EH (cell line): ENCODE results near the gene SETD3.

ENCODE experiments used
- DNase-seq: peaks from one replicate; pipeline ENCODE4 v3.0.0-alpha.2; 2015; ENCODE audit warnings: low read depth

The SETD3 gene

DNA sequence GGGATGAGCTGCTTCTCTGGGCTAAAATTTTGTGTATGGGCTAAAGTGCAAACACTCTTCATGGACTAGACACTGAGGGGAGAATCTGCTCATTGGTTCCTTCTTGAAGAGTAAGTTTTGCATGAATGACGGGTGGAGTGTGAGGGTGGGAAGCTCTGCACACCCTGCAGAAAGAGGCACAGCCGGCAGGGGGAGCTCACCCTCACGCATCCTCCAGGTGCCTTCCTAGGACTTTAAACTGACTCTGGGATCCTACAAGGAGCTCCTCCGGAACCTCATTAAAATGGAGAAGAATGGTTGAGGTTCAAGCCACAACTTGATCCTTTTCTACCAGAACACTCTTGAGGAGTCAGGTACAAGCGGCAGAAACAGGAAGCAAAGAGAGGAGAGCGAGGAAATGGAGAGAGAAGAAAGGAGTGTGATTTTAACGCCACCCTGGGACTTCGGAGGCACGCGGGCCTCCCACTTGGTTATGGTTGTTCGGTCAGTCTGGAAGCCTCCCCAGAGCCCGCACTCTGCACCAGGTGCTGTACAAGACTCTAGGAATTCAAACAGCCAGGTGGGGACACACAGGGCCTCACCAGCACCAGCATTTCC, 87.5 kb downstream of the SETD3 start:
- DNase-seq = peak; percentile 44

DNA sequence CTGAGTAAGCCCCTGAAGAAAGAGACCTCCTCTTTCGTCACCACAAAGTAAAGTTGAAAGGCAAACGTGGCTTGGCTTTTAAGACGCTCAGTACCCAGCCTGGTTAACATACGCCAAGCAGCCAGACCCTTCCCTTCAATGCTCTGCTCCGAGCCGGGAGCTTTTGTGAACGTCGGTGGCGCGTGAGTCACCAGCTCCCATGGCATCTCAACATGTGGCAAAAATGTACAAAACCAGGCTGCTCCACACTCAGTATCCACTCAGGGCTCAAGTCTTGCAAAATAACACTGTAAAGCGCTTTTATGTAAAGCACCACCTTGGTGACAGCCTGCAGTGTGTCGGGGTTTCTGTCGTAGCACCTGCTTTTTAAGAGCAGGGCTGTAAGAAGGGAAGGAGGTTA, 89.0 kb downstream of the SETD3 start:
- peak; percentile 53 for DNase-seq

DNA sequence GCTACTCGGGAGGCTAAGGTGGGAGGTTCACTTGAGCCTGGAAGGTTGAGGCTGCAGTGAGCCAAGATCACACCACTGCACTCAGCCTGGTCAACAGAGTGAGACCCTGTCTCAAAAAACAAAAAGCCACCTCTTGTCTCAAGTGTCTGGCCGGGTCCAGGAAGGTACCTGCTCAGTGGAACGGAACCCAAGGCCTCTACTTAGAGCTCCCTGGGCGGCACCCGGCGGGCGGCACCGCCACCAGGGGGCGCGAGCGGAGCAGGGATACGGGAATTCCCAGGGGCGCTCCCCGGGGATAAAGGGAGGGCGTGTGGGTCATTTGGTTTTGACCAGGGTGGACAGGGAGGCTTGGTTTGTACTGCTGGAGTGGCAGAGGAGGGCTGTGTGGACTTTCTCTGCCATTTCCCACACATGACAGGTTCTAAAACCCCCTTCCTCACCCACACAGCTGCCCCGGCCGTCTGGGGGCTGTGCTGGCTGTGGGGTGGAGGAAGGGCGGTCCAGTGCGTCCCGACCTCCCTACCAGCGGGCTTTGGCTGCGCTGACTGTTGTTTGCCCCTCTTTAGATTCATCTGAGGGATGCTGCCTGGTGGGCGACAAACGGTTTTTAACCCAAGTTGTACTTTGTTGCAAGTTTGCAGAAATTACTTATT, 91.4 kb downstream of the SETD3 start:
- DNase-seq = peak; percentile 49

- no peak for DNase-seq
These were observed 92.4 kb downstream of the SETD3 start for GRCh38 chr14:99388286-99388685.

DNA sequence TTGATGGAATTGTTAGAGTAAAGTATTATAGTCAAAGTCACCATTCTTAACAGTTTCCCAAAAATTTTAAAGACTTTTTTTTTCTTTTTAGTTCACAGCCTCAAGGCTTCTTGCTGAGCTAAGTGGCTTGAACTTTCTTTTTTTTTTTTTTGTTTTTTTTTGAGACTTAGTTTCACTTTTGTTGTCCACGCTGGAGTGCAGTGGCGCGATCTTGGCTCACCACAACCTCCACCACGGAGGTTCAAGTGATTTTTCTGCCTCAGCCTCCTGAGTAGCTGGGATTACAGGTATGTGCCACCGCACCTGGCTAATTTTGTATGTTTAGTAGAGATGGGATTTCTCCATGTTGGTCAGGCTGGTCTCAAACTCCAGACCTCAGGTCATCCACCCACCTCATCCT, 92.8 kb downstream of the SETD3 start:
- DNase-seq = peak; percentile 4

- DNase-seq = no peak
These were observed 95.9 kb downstream of the SETD3 start for GRCh38 chr14:99384450-99385417.

GRCh38 chr14:99383472-99384449, 96.9 kb downstream of the SETD3 start:
- DNase-seq = no peak

DNA sequence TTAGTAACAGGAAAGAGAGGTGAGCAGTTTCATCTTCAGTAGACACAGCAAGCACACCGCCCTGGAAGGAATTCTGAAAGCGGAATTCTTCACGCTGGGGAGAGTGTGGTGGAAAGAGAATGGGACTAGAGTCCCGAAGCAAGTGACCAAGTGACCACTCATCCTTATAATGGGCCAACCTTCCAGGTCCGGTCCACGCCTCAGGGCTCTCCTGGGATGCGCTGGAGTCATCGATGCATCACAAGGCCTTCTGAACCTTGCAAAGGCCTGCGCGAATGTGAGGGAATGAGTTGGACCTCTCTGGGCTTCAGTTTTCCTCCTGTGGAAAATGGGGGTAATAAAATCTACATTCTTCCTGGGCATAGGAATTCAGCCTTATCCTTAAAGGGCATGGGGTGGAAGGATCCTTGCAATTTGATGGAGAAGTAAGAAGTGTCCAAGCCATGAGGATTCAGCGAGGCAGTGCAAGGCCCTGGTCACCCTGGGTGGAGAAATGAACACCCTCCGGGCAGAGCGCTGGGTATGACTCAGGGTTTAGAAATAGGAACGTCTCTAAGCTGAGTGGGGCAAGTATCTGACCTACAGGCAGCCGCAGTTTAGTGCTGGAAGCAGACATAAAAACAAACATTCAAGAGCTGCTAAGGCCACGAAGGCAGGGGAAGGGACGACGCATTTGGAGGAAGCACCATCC, 97.7 kb downstream of the SETD3 start:
- DNase-seq = peak; percentile 79

- no peak for DNase-seq
These were observed 98.6 kb downstream of the SETD3 start for GRCh38 chr14:99382071-99382470.

DNA sequence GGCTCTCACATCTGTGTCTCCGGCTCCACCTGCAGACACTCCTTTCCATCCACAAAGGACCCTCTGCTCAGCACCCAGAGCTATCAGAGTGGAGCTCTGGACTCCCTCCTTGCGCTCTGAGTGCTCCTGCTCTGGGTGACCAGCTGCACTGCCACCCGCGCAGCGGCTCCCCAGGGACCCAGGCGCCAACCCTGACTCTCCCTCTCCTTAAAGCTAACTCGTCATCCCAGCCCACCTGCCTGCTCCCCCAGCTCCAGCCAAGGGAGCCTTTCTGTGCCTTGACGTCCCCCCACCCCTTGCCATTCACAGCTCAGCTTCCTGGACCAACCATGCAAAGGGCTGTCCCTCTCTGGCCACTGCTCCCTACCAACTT, 99.0 kb downstream of the SETD3 start:
- no peak for DNase-seq

GRCh38 chr14:99380991-99381687, 99.5 kb downstream of the SETD3 start:
- DNase-seq = no peak

- DNase-seq = no peak
These were observed 100.3 kb downstream of the SETD3 start for GRCh38 chr14:99380402-99380801.

DNA sequence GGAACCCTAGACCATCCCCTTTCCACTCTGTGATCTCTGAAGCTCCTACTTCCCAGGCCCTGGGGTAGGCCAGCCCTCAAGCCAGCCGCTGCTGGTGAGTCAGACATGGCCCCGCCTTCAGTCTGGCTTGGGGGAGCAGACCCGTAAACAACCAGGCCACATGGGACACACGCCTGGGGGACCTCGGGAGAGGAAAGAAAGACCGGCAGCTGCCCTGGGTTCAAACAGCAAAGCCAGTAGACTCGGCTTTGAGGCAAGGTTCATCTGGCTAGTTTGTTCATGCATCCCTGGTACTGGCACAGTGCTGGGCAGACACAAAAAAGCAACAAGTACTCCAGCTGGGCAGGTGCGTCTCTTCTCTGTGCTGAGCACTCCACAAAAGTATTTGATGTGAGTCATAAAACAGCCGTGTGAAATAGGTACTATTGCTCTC, 101.9 kb downstream of the SETD3 start:
- DNase-seq = peak; percentile 55

- no peak for DNase-seq
These were observed 102.7 kb downstream of the SETD3 start for GRCh38 chr14:99377951-99378350.

DNA sequence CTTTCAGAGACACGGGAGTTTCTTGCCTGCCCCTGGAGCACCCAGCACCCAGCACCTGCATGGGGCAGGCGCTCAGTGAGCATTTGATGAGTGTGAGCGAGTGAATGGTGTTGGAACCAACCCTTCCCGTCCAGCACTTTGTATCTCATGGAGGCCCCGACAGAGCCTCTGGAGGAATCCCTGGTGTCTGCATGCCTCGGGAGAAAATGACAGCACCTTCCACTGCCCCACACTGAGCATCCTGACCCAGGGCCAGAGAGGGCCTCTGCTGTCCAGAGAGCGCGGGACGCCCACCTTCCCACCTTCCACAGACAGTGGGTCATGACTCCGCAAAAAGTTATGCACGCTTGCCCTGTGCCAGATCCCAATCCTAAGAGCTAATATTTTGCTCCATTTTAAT, 105.7 kb downstream of the SETD3 start:
- DNase-seq = no peak

GRCh38 chr14:99363616-99364290, 116.9 kb downstream of the SETD3 start:
- DNase-seq = no peak

DNA sequence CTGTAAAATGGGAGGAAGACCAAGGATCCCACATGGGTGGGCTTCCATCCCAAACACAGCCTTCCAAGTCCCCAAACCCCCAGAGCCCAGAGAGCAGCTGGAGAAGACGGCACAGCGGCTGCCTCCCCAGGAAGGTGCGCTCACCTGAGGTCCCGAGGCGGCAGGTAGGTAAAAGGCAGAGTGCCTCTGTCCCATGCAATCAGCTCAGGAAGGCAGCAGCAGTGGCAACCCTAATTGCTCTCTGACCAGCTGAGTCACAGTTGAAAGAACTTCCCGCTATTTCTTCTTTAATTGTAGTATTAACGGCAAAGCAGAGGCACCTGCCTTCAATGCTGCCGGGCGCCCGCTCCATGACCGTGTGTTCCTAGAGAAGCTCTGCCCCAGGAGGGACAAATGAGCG, 117.6 kb downstream of the SETD3 start:
- DNase-seq = no peak

DNA sequence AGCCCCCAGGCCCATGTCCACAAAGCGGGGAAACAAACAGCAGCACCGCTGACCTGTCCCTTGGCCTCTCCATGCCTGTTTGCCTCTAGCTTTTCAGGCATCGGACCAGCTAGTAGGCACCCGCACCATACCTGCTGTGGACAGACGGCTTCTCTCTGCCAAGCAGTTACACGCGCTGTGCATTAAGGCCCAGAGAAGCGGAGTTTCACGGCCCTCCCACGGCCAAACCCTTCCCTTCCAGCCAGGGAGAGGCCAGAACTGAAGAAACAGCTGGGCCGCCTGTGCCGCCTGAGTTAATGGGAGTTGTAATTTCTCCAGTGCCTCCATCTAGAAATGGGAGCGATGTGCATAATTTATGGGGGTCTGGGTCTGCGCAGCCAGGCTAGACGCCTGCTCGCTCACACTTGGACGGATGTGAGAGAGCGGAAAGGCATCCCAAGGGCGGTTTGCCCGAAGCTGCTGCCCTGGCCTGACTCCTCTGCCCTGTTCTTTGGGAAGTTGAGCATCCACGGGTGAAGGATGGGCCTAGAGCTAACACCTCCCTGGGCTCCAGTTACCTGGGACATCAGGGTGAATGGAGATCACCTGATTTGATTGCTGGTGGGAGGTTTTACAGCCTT, 119.0 kb downstream of the SETD3 start:
- no peak for DNase-seq
